A549 (cell line): ENCODE data around the gene ATP2C2. TPM values are rescaled to one million over a fixed set of nuclear protein-coding genes. Genes with fewer than 3 reads are reported as not detected.
A peak's percentile ranks its signal among the peaks of the same experiment; 100 is the strongest.

ENCODE experiments used
- ATAC-seq, 2 experiments: fragments of 200-7000 bp in 1 of 2; fragments of >200 bp in 1 of 2; cut with Nextera tagmentation in 1 of 2; cut with Tn5 transposase in 1 of 2; 3 replicates each; pipeline versions ENCODE4 v1.8.0 to v1.9.1; 2018 to 2020; ENCODE audit warnings: mild to moderate bottlenecking in 1 of 2, moderate library complexity in 1 of 2
- CTCF ChIA-PET: fragments of 300-600 bp; sonication (Branson Sonifier 250); formaldehyde crosslinking; extraction: SDS; loops from one replicate; lab custom pipeline; 2021; ENCODE audit warnings: antibody characterized with exemption, inconsistent platforms; lab: Yijun Ruan, JAX
- POLR2A ChIA-PET: fragments of 350-600 bp; formaldehyde crosslinking; extraction: SDS; loops from one replicate; lab custom pipeline; 2021; ENCODE audit warnings: antibody characterized with exemption, inconsistent platforms; lab: Yijun Ruan, JAX
- DNase-seq, 2 experiments: peaks; one replicate each; pipeline versions ENCODE4 v3.0.0 to v3.0.0-alpha.2; 2011 to 2016; ENCODE audit warnings: low read depth in 1 of 2, low spot score in 1 of 2
- FAIRE-seq: peaks from 2 replicates; lab custom pipeline; 2011; peaks lifted over from hg19 to GRCh38; lab: Jason Lieb, UNC
- H3K27ac ChIP-seq, 2 experiments: fragments of >200 bp; sonication (Bioruptor Twin); formaldehyde crosslinking; 3 replicates each; pipeline ENCODE4 v1.5.1; 2016 to 2017
- H3K4me1 ChIP-seq: fragments of >200 bp; sonication (Bioruptor Twin); formaldehyde crosslinking; 3 replicates; pipeline ENCODE4 v1.6.1; 2016
- H3K4me2 ChIP-seq: fragments of >200 bp; sonication (Bioruptor Twin); formaldehyde crosslinking; 3 replicates; pipeline ENCODE4 v1.6.1; 2016
- H3K4me3 ChIP-seq: fragments of >200 bp; sonication (Bioruptor Twin); formaldehyde crosslinking; 3 replicates; pipeline ENCODE4 v1.5.1; 2016
- H3K9me3 ChIP-seq: fragments of >200 bp; sonication (Bioruptor Twin); formaldehyde crosslinking; 3 replicates; pipeline ENCODE4 v1.6.1; 2016
- ATOH8 ChIP-seq: fragments of 250-450 bp; sonication (Bioruptor Pico); IDR thresholded peaks from 2 replicates; pipeline ENCODE4 v1.5.0; 2020; ENCODE audit warnings: low read depth, mild to moderate bottlenecking, moderate library complexity
- BHLHE40 ChIP-seq: IDR thresholded peaks from 2 replicates; pipeline ENCODE4 v1.6.1; 2012; ENCODE audit warnings: low read depth, low read length, inconsistent platforms
- CBX8 ChIP-seq: fragments of 200-600 bp; sonication (generic); IDR thresholded peaks from 2 replicates; pipeline ENCODE4 v1.6.1; 2016
- CEBPB ChIP-seq, 2 experiments: fragments of >200 bp in 1 of 2; sonication (Bioruptor Twin) in 1 of 2; formaldehyde crosslinking in 1 of 2; IDR thresholded peaks; 2 replicates each; pipeline ENCODE4 v1.6.1; 2012 to 2016
- E2F6 ChIP-seq: IDR thresholded peaks from 2 replicates; pipeline ENCODE4 v1.6.1; 2012; ENCODE audit warnings: low read depth, borderline replicate concordance
- ELK1 ChIP-seq: fragments of 150-350 bp; IDR thresholded peaks from 2 replicates; pipeline ENCODE4 v1.6.1; 2014; ENCODE audit warnings: low read depth, mild to moderate bottlenecking, low read length
- EP300 ChIP-seq, 2 experiments: fragments of >200 bp; sonication (Bioruptor Twin); formaldehyde crosslinking; IDR thresholded peaks; 2 replicates in 1 of 2; 3 replicates in 1 of 2; pipeline ENCODE4 v1.6.1; 2016 to 2017
- FOSL2 ChIP-seq, 2 experiments: fragments of 450-650 bp in 1 of 2; fragments of >200 bp in 1 of 2; sonication (Bioruptor Twin) in 1 of 2; formaldehyde crosslinking; IDR thresholded peaks; 2 replicates each; pipeline versions ENCODE4 v1.5.0 to v1.6.1; 2016 to 2020; ENCODE audit warnings: mild to moderate bottlenecking in 1 of 2, moderate library complexity in 1 of 2
- FOXS1 ChIP-seq: fragments of 250-450 bp; sonication (Bioruptor Pico); IDR thresholded peaks from 2 replicates; pipeline ENCODE4 v1.5.0; 2020; ENCODE audit warnings: mild to moderate bottlenecking, moderate library complexity
- GATA3 ChIP-seq: IDR thresholded peaks from 2 replicates; pipeline ENCODE4 v1.6.1; 2012; ENCODE audit warnings: borderline replicate concordance
- HEYL ChIP-seq: fragments of 250-450 bp; sonication (Bioruptor Pico); IDR thresholded peaks from 2 replicates; pipeline ENCODE4 v1.8.0; 2021; ENCODE audit warnings: mild to moderate bottlenecking, moderate library complexity
- HMGXB4 ChIP-seq: fragments of 250-450 bp; sonication (Bioruptor Pico); IDR thresholded peaks from 2 replicates; pipeline ENCODE4 v1.5.0; 2021; ENCODE audit warnings: mild to moderate bottlenecking, moderate library complexity, borderline replicate concordance
- HOXA7 ChIP-seq: fragments of 250-450 bp; sonication (Bioruptor Pico); IDR thresholded peaks from 2 replicates; pipeline ENCODE4 v1.5.0; 2020; ENCODE audit warnings: mild to moderate bottlenecking, moderate library complexity
- HOXB13 ChIP-seq: fragments of 250-450 bp; sonication (Bioruptor Pico); IDR thresholded peaks from 2 replicates; pipeline ENCODE4 v1.5.0; 2020; ENCODE audit warnings: low read depth, mild to moderate bottlenecking, moderate library complexity
- HOXB5 ChIP-seq: fragments of 250-450 bp; sonication (Bioruptor Pico); IDR thresholded peaks from 2 replicates; pipeline ENCODE4 v1.5.0; 2020; ENCODE audit warnings: mild to moderate bottlenecking, moderate library complexity
- JUNB ChIP-seq: fragments of >200 bp; sonication (Bioruptor Twin); formaldehyde crosslinking; IDR thresholded peaks from 2 replicates; pipeline ENCODE4 v1.6.1; 2016
- KDM5A ChIP-seq: fragments of 200-600 bp; sonication (generic); IDR thresholded peaks from 2 replicates; pipeline ENCODE4 v1.6.1; 2016; ENCODE audit warnings: antibody characterized with exemption, mild to moderate bottlenecking
- MAX ChIP-seq: IDR thresholded peaks from 2 replicates; pipeline ENCODE4 v1.6.1; 2012
- MYC ChIP-seq: IDR thresholded peaks from 2 replicates; pipeline ENCODE4 v1.6.1; 2012; ENCODE audit warnings: mild to moderate bottlenecking, inconsistent platforms, low read length, improper control_type of control experiment, borderline replicate concordance
- NPAS2 ChIP-seq: fragments of 250-450 bp; sonication (Bioruptor Pico); IDR thresholded peaks from 2 replicates; pipeline ENCODE4 v1.8.0; 2022; ENCODE audit warnings: mild to moderate bottlenecking, moderate library complexity, borderline replicate concordance
- NR3C1 ChIP-seq: fragments of >200 bp; sonication (Bioruptor Twin); formaldehyde crosslinking; IDR thresholded peaks from 3 replicates; pipeline ENCODE4 v1.6.1; 2017
- POLR2A ChIP-seq: IDR thresholded peaks from 2 replicates; pipeline ENCODE4 v1.6.1; 2012; ENCODE audit warnings: mild to moderate bottlenecking, low read length
- POLR2AphosphoS2 ChIP-seq: conservative IDR thresholded peaks from 2 replicates; pipeline ENCODE4 v1.6.1; 2012; ENCODE audit warnings: low read length, improper control_type of control experiment, inconsistent platforms
- RAD21 ChIP-seq, 2 experiments: fragments of >200 bp in 1 of 2; sonication (Bioruptor Twin) in 1 of 2; formaldehyde crosslinking in 1 of 2; IDR thresholded peaks in 1 of 2; conservative IDR thresholded peaks in 1 of 2; 2 replicates in 1 of 2; 3 replicates in 1 of 2; pipeline ENCODE4 v1.6.1; 2012 to 2018; ENCODE audit warnings: inconsistent platforms in 1 of 2
- RARB ChIP-seq: fragments of 250-450 bp; sonication (Bioruptor Pico); IDR thresholded peaks from 2 replicates; pipeline ENCODE4 v1.8.0; 2021; ENCODE audit warnings: mild to moderate bottlenecking, moderate library complexity
- RNF2 ChIP-seq: fragments of 200-600 bp; sonication (generic); IDR thresholded peaks from 2 replicates; pipeline ENCODE4 v1.6.1; 2016; ENCODE audit warnings: low read depth, mild to moderate bottlenecking, antibody characterized with exemption, moderate library complexity, borderline replicate concordance
- SREBF2 ChIP-seq: fragments of 450-650 bp; IDR thresholded peaks from 2 replicates; pipeline ENCODE4 v1.6.1; 2014; ENCODE audit warnings: mild to moderate bottlenecking, moderate library complexity
- TFCP2L1 ChIP-seq: fragments of 250-450 bp; sonication (Bioruptor Pico); IDR thresholded peaks from 2 replicates; pipeline ENCODE4 v1.5.0; 2021; ENCODE audit warnings: mild to moderate bottlenecking
- TP53 ChIP-seq: fragments of 250-450 bp; sonication (Bioruptor Pico); IDR thresholded peaks from 2 replicates; pipeline ENCODE4 v1.5.0; 2021; ENCODE audit warnings: mild to moderate bottlenecking, moderate library complexity
- USF2 ChIP-seq: fragments of 450-650 bp; IDR thresholded peaks from 2 replicates; pipeline ENCODE4 v1.6.1; 2014; ENCODE audit warnings: antibody characterized with exemption
- ZFP36 ChIP-seq: fragments of 450-650 bp; IDR thresholded peaks from 2 replicates; pipeline ENCODE4 v1.6.1; 2014; ENCODE audit warnings: borderline replicate concordance; ENCODE audit not compliant: partially characterized antibody
- ZNF302 ChIP-seq: fragments of 250-450 bp; sonication (Bioruptor Pico); IDR thresholded peaks from 2 replicates; pipeline ENCODE4 v1.9.0; 2021; ENCODE audit warnings: inconsistent platforms, mild to moderate bottlenecking, moderate library complexity
- WGBS: methylation state at CpG from one replicate; pipeline ENCODE4 v1.1.6; 2017; ENCODE audit errors: missing lambda C conversion rate; 5-methylcytosine and 5-hydroxymethylcytosine counted together
- polyA plus RNA-seq, 4 experiments: library from polyadenylated mRNA; depleted of rRNA in 3 of 4; stranded (reverse); fragments of >200 nt; fragmentation: RNase III in 1 of 4; extraction: RNeasy Plus Mini Kit Qiagen cat#74134 plus additional on column Dnase treatment in 1 of 4; gene quantifications; 2 replicates in 3 of 4; 3 replicates in 1 of 4; pipeline ENCODE4 v1.2.3, GENCODE V29; 2011 to 2017

The ATP2C2 gene
- polyA plus RNA-seq, 2 of the 4 experiments (the other 2 are of a cell fraction), result 0.14 to 0.17 TPM

GRCh38 chr16:84500531-84500930 is 132.2 kb downstream of the ATP2C2 start:
- ATAC-seq (no peak), FAIRE-seq (no peak), DNase-seq (no peak)
- peak overlapping the region; percentile 70 to 95 for H3K27ac ChIP-seq
- no peaks in the 10 kb centered on the region for H3K9me3 ChIP-seq
- H3K4me1 ChIP-seq, result peaks cover 55% of the 10 kb centered on the region
- ChIA-PET POLR2A (interaction anchor here (0.6 kb wide), 1 partner anchor 198 kb away, joined by 3 read pairs; no protein-coding TSS in a partner anchor), CTCF (interaction anchor here (1.0 to 1.2 kb wide), 3 partner anchors 10 to 224 kb away, joined by 3 to 4 read pairs (median 3); no protein-coding TSS in a partner anchor)
- no peak overlapping the region for H3K4me3 ChIP-seq
- peak overlapping the region; percentile 62 for H3K4me2 ChIP-seq
- WGBS, result 92% methylated on average over 11 of the region's 13 CpGs
- no peak for TF ChIP-seq HOXB5

GRCh38 chr16:84501077-84501735 is 132.9 kb downstream of the ATP2C2 start:
- peak; percentile 75 to 76 for DNase-seq
- no peak for FAIRE-seq
- Histone ChIP-seq H3K4me1 (peaks cover 62% of the 10 kb centered on the region), H3K9me3 (no peaks in the 10 kb centered on the region), H3K4me3 (no peak overlapping the region), H3K4me2 (peak overlapping the region; percentile 62), H3K27ac (peak overlapping the region; percentile 70 to 95)
- no peak for ATAC-seq
- CTCF ChIA-PET, result interaction anchor here (1.0 to 1.8 kb wide), 3 partner anchors 8 to 12 kb away, joined by 3 to 10 read pairs (median 3); no protein-coding TSS in a partner anchor
- POLR2A ChIA-PET, result interaction anchor here (0.6 to 0.7 kb wide), 2 partner anchors 117 to 197 kb away, joined by 3 read pairs; partner anchors contain the start of gene COTL1
- 13% methylated on average over 11 of the region's 12 CpGs for WGBS
- TF ChIP-seq RAD21 (conservative IDR thresholded peaks at IDR 0.05 in 1 of 2, IDR thresholded peaks at IDR 0.05 in 1 of 2) (no peak), ATOH8 (peak; percentile 38; the same call in 1 of the 2 replicates), POLR2AphosphoS2 (no peak), NPAS2 (CRISPR knock-in tag) (no peak), HOXA7 (CRISPR knock-in tag) (no peak), RNF2 (no peak), ELK1 (no peak), SREBF2 (no peak), HMGXB4 (CRISPR knock-in tag) (no peak), CBX8 (no peak), RARB (CRISPR knock-in tag) (peak; percentile 53; the same call in 1 of the 2 replicates), FOSL2 (IDR thresholded peaks at IDR 0.05) (0 out of 2 replicates have a peak, but pooled peaks have one; percentile 40), FOSL2 (CRISPR knock-in tag; IDR thresholded peaks at IDR 0.05) (peak; percentile 75), BHLHE40 (no peak; the same call in 1 of the 2 replicates), NR3C1 (no peak), E2F6 (peak; percentile 92), CEBPB (IDR thresholded peaks at IDR 0.05) (no peak), EP300 (IDR thresholded peaks at IDR 0.05) (peak in 1 of 2 experiments; percentile 37; a peak in 1 of 5 replicates), KDM5A (no peak), ZNF302 (CRISPR knock-in tag) (no peak), HOXB13 (0 out of 2 replicates have a peak, but pooled peaks have one; percentile 21), JUNB (peak; percentile 46; the same call in 1 of the 2 replicates), GATA3 (no peak), MAX (peak; percentile 95), FOXS1 (CRISPR knock-in tag) (no peak), TFCP2L1 (CRISPR knock-in tag) (no peak), TP53 (CRISPR knock-in tag) (no peak), HEYL (no peak), HOXB5 (no peak), USF2 (peak; percentile 56), MYC (0 out of 2 replicates have a peak, but pooled peaks have one; percentile 79), ZFP36 (no peak), POLR2A (no peak)
